IPS-20b (cell line): ENCODE data around the gene CHSY3.

Source experiments
- H3K27ac ChIP-seq: one replicate; pipeline ENCODE4 v1.5.1; 2013; ENCODE audit warnings: low read length
- H3K27me3 ChIP-seq: 2 replicates; pipeline ENCODE4 v1.6.1; 2013; ENCODE audit warnings: mild to moderate bottlenecking, low read length, inconsistent platforms; ENCODE audit not compliant: insufficient read depth
- H3K36me3 ChIP-seq: 2 replicates; pipeline ENCODE4 v1.6.1; 2013; ENCODE audit warnings: low read depth, mild to moderate bottlenecking, inconsistent platforms, low read length, moderate library complexity; ENCODE audit not compliant: insufficient read depth
- H3K4me1 ChIP-seq: 2 replicates; pipeline ENCODE4 v1.6.1; 2013; ENCODE audit warnings: mild to moderate bottlenecking, control low read depth, inconsistent platforms, low read length, moderate library complexity; ENCODE audit not compliant: insufficient read depth
- H3K4me3 ChIP-seq: 2 replicates; pipeline ENCODE4 v1.5.1; 2013; ENCODE audit warnings: mild to moderate bottlenecking, low read length, inconsistent platforms
- H3K9ac ChIP-seq: 2 replicates; pipeline ENCODE4 v1.6.1; 2013; ENCODE audit warnings: low read depth, mild to moderate bottlenecking, inconsistent platforms, low read length, moderate library complexity
- H3K9me3 ChIP-seq: 2 replicates; pipeline ENCODE4 v1.6.1; 2013; ENCODE audit warnings: mild to moderate bottlenecking, low read depth, low read length, inconsistent platforms; ENCODE audit not compliant: insufficient read depth

The CHSY3 gene

DNA sequence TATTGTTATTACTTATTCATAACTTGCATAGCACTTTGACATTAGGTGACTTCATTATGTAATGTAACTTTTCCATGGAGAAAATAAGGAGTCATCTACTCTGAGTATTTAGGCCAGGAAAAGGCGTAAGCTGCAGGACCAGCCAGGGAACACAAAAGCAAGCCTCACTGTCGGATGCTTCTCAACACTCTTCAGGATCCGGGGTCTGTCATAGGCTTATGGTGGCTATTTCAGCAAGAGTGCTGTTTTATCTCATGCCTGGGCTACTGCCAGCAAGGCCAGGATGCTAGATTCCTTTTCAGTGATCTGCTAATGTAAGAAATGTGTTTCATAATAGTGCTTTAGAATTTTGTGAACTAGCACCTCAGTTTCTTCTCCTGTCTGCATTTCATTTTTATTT, 162.4 kb downstream of the CHSY3 start:
- Histone ChIP-seq H3K9me3 (no peaks in the 10 kb centered on the region), H3K27ac (no peak overlapping the region), H3K27me3 (no peaks in the 10 kb centered on the region), H3K4me3 (no peak overlapping the region), H3K36me3 (no peaks in the 10 kb centered on the region), H3K9ac (no peak overlapping the region), H3K4me1 (no peaks in the 10 kb centered on the region)

DNA sequence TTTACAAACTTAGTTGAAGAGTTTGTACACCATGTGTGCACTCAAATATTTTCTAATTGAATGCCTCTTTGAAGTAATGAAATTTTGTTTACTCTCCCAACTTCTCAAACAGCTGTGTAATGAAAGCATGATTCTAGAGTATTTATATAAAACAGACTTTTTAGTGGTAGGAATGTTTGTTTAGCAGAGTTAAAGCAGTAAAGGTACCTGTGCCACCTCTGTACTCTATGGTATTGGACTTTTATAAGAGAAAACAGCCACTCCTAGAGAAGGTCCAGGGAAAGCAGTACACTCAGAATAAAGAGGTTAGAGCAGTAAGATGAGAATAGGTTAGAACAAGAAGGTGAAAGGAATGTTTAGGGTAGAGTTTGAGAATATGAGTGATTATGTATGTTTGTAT, 163.1 kb downstream of the CHSY3 start:
- H3K4me3 ChIP-seq: no peak overlapping the region
- H3K9me3 ChIP-seq: no peaks in the 10 kb centered on the region
- H3K36me3 ChIP-seq: no peaks in the 10 kb centered on the region
- no peaks in the 10 kb centered on the region for H3K4me1 ChIP-seq
- H3K27ac ChIP-seq: no peak overlapping the region
- no peak overlapping the region for H3K9ac ChIP-seq
- no peaks in the 10 kb centered on the region for H3K27me3 ChIP-seq

DNA sequence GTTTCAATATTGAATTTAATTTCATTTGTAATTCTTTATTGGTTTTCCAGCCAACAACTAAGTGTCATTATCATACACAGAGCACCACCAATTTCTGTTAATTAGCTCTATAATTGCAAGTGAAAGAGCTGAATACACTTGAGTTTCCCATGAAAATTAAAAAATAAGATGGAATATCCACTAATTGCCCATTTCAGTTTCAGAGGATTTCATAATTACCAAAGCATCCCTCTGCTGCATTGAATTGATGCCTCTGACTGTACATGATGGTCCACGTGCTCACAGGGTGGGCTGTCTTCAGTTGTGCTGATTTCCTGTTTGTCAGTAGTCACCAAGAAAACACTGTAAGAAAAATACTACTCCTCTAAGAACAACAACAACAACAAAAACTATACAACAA, 163.8 kb downstream of the CHSY3 start:
- Histone ChIP-seq H3K27me3 (no peaks in the 10 kb centered on the region), H3K4me1 (no peaks in the 10 kb centered on the region)

DNA sequence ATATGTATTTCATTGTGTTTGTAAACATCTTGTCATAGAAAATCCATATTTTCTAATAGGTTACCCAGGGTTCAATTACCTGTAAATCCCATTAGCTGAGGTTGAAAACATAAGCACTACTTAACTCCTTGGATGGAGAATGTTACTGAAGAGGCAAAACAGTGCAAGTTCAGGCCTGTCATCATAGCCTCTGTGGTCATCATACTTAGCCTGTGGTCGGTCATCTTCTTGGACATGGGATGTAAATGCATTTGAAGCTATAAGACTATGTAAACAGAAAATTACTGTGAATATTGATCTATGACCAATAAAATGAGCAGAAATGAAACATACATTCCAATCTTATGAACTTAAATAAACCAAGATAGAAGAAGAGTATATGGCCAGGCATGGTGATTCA, 164.7 kb downstream of the CHSY3 start:
- Histone ChIP-seq H3K4me1 (no peaks in the 10 kb centered on the region), H3K36me3 (no peaks in the 10 kb centered on the region), H3K27ac (no peak overlapping the region), H3K4me3 (no peak overlapping the region), H3K9ac (no peak overlapping the region), H3K9me3 (no peaks in the 10 kb centered on the region), H3K27me3 (no peaks in the 10 kb centered on the region)

More for the DNA sequence above, 163.8 kb downstream of the CHSY3 start:
- Histone ChIP-seq H3K27ac (no peak overlapping the region), H3K9ac (no peak overlapping the region), H3K4me3 (no peak overlapping the region), H3K9me3 (no peaks in the 10 kb centered on the region), H3K36me3 (no peaks in the 10 kb centered on the region)

DNA sequence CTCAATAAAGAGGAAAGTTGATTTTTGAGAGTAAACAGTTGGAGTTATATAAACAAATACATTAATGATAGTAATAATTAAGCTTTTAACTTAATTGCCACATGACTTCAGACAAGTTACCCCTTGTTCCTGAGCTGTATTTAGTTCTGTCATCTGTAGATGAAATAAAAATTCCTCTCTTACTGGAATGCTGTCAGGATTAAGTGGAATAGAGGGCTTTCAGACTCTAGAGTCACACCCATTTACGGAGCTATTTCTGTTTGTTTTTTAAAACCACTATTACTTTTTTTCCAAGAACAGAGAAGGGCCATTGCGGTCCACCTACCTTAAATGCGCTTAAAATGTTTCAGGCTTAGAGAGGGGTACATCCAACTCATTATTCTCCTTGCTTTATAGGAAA, 170.6 kb downstream of the CHSY3 start:
- no peaks in the 10 kb centered on the region for H3K36me3 ChIP-seq
- H3K4me1 ChIP-seq: no peaks in the 10 kb centered on the region
- H3K9ac ChIP-seq: no peak overlapping the region
- H3K27ac ChIP-seq: no peak overlapping the region
- H3K4me3 ChIP-seq: no peak overlapping the region
- H3K9me3 ChIP-seq: no peaks in the 10 kb centered on the region
- H3K27me3 ChIP-seq: no peaks in the 10 kb centered on the region

DNA sequence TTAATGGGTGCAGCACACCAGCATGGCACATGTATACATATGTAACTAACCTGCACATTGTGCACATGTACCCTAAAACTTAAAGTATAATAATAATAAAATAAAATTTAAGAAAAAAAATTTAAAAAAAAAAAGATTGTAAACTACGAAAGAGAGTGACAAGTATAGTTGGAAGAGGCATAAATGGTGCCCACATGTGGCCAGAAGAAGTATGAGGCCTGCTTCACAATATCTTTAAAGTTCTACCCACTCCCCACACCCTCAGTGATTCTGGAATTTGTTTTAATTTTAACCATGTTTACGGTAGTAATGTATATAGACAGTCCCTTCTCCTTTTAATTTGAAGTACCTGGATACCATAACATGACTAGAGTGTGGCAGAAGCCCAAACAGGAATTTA, 172.7 kb downstream of the CHSY3 start:
- Histone ChIP-seq H3K9me3 (no peaks in the 10 kb centered on the region), H3K9ac (no peak overlapping the region), H3K27me3 (no peaks in the 10 kb centered on the region), H3K27ac (no peak overlapping the region), H3K4me1 (no peaks in the 10 kb centered on the region), H3K36me3 (no peaks in the 10 kb centered on the region), H3K4me3 (no peak overlapping the region)

DNA sequence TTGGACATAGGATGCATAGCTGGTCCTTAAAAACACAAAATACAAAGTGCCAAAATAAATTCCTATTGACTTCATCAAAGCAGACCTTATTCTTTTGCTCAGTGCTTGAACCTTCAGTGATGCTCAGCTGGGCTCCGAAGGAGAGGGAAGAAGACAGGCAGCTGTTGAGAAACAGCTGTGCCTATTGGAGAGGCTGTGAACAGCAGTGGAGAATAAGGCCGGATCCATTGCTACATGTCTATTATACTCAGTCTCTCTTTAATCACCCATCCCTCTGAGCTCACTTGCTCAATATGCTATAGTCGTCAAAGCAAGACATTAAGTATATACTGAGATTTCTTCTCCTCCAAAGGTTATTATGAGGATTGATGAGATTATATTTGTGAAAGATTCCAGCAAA, 174.4 kb downstream of the CHSY3 start:
- no peak overlapping the region for H3K27ac ChIP-seq
- H3K4me1 ChIP-seq: no peaks in the 10 kb centered on the region
- H3K36me3 ChIP-seq: no peaks in the 10 kb centered on the region
- H3K27me3 ChIP-seq: no peaks in the 10 kb centered on the region
- no peak overlapping the region for H3K4me3 ChIP-seq
- H3K9ac ChIP-seq: no peak overlapping the region
- no peaks in the 10 kb centered on the region for H3K9me3 ChIP-seq

DNA sequence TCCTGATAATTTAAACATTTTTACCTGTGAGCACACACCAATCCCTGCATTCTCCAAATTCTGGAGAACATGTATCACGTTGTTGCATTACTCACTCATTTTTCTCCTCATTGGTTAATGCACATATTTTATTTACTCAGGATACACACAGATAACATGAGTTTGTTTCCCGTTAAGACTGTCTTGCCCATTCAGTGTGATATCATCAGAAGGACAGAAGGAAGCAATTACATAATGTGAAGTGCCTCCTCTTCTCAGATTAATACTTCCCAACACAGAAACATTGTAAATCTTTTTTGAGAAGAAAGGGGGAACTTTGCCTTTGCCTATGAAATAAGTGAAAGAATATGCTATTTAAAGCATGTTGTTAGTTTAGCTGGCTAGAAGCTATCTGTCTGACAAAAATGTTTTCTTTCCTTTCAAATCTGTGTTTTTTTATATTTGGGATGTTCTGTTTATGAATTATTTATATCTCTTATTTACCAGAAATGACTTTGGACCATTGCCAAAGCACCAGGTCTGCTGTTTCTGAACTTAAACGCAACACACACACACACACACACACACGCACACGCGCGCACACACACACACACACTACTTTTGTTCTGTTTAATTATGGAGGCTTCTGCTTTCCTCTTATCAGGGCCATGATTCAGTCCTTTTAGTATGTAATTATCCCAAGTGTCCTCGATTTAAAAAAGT, 186.5 kb downstream of the CHSY3 start:
- no peaks in the 10 kb centered on the region for H3K9me3 ChIP-seq
- H3K27me3 ChIP-seq: no peaks in the 10 kb centered on the region
- H3K4me1 ChIP-seq: no peaks in the 10 kb centered on the region
- H3K4me3 ChIP-seq: no peak overlapping the region
- H3K27ac ChIP-seq: no peak overlapping the region
- H3K36me3 ChIP-seq: no peaks in the 10 kb centered on the region
- H3K9ac ChIP-seq: no peak overlapping the region

DNA sequence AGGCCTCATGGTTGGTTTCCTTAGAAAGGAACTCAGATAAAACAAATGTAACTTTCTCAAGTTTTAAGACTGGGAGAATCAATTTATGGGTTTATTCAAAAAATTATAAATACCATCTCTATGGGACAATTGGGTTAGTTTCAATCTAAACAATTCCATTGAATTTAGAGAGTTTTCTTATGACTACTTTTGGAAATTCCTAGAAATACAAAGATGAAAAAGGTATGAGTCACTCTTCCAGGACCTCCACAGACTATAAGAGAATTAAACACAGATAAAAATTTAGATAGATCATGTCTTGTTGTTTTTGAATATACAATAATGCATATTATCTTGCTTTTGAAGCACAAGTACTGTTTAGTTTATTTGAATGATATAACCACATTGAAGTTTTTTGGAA, 188.7 kb downstream of the CHSY3 start:
- H3K36me3 ChIP-seq: no peaks in the 10 kb centered on the region
- no peak overlapping the region for H3K4me3 ChIP-seq
- H3K4me1 ChIP-seq: no peaks in the 10 kb centered on the region
- no peaks in the 10 kb centered on the region for H3K9me3 ChIP-seq
- H3K9ac ChIP-seq: no peak overlapping the region
- no peak overlapping the region for H3K27ac ChIP-seq
- H3K27me3 ChIP-seq: no peaks in the 10 kb centered on the region

DNA sequence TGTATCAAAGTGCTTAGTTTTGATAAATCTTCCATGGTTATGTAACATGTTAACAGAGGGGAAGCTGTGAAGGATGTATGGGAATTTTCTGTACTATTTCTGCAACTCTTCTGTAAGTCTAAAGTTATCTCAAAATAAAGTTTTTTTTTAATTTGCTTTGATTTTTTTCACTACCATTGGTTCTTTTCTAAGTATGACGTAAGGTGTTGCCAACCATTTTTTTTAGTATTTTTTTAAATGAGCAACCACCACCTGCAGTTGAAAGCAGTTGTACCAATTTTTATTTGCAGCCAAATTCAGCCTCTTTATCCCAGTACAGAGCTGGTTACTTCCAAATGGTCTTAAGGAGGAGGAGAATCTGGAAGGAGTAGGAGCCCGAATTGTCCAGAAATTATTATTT, 192.2 kb downstream of the CHSY3 start:
- Histone ChIP-seq H3K27ac (no peak overlapping the region), H3K9ac (no peak overlapping the region), H3K4me3 (no peak overlapping the region), H3K36me3 (no peaks in the 10 kb centered on the region), H3K4me1 (no peaks in the 10 kb centered on the region), H3K27me3 (no peaks in the 10 kb centered on the region), H3K9me3 (no peaks in the 10 kb centered on the region)

DNA sequence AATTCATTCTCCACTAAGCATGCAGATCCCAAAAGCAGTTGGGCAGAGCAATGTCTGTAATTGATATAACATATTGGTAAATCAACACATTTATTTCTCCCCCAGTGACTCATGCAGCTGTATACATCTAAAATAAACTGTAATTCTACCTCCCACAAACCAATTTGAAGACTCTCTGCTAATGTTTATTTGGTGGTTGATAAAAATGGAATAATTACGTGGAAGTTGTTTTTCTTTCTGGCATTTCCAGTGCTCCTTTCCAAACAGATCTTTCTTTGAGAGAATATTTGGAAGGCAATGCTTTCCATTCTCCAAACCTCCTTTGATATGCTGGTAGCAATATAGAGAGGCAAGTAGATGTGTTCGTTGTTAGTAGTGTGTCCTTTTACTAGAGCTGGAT, 194.7 kb downstream of the CHSY3 start:
- H3K36me3 ChIP-seq: no peaks in the 10 kb centered on the region
- H3K9ac ChIP-seq: no peak overlapping the region
- H3K4me3 ChIP-seq: no peak overlapping the region
- no peaks in the 10 kb centered on the region for H3K27me3 ChIP-seq
- H3K4me1 ChIP-seq: no peaks in the 10 kb centered on the region
- H3K9me3 ChIP-seq: no peaks in the 10 kb centered on the region
- no peak overlapping the region for H3K27ac ChIP-seq

DNA sequence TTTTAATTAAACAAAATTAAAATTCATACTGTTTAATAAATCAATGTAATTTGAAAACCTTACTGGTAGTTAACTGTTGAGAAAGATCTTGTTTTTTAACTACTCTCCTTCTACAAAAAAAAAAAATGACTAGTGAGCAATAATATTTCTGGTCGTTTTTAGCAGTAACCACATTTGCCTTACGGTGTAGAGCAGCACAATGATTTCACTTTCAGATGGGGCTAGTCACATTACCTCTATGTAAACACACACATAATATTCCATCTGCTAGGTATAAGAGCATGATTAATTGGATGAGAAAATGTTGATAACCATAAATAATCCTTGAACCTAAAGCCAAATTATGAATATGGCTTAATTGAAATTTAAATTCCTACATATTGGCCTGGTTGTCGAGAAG, 198.1 kb downstream of the CHSY3 start:
- Histone ChIP-seq H3K9me3 (no peaks in the 10 kb centered on the region), H3K27ac (no peak overlapping the region), H3K4me1 (no peaks in the 10 kb centered on the region), H3K9ac (no peak overlapping the region), H3K27me3 (no peaks in the 10 kb centered on the region), H3K36me3 (no peaks in the 10 kb centered on the region), H3K4me3 (no peak overlapping the region)
